Effector memory CD4-positive, alpha-beta T cell (primary cell): Measurements from ENCODE around the gene FAM219B.
A peak's percentile ranks its signal among the peaks of the same experiment; 100 is the strongest.

ENCODE experiments used
- DNase-seq, 3 donors: peaks; one replicate each; pipeline ENCODE4 v3.0.0-alpha.2; 2020
- H3K27ac ChIP-seq: 2 replicates; pipeline ENCODE4 v1.7.0; 2013; ENCODE audit warnings: mild to moderate bottlenecking, low read length, moderate library complexity; ENCODE audit not compliant: insufficient read depth, poor library complexity, severe bottlenecking
- H3K27me3 ChIP-seq: replicated peaks from 2 replicates; pipeline ENCODE4 v1.7.0; 2013; ENCODE audit warnings: mild to moderate bottlenecking, low read length; ENCODE audit not compliant: insufficient read depth, control insufficient read depth, poor library complexity, severe bottlenecking
- H3K36me3 ChIP-seq: 2 replicates; pipeline ENCODE4 v1.7.0; 2013; ENCODE audit warnings: mild to moderate bottlenecking, low read length, moderate library complexity; ENCODE audit not compliant: control insufficient read depth, insufficient read depth
- H3K4me1 ChIP-seq: 2 replicates; pipeline ENCODE4 v1.7.0; 2013; ENCODE audit warnings: low read length, mild to moderate bottlenecking; ENCODE audit not compliant: control insufficient read depth, insufficient read depth, poor library complexity, severe bottlenecking
- H3K4me3 ChIP-seq: 2 replicates; pipeline ENCODE4 v1.7.0; 2013; ENCODE audit warnings: low read length, low read depth, mild to moderate bottlenecking; ENCODE audit not compliant: insufficient read depth, poor library complexity, severe bottlenecking
- H3K9me3 ChIP-seq: 2 replicates; pipeline ENCODE4 v1.7.0; 2013; ENCODE audit warnings: mild to moderate bottlenecking, low read length, moderate library complexity; ENCODE audit not compliant: control insufficient read depth

Gene FAM219B

GRCh38 chr15:74867466-74868038 is 39.1 kb downstream of the FAM219B start:
- Histone ChIP-seq H3K9me3 (no peaks in the 10 kb centered on the region), H3K36me3 (no peaks in the 10 kb centered on the region), H3K27me3 (no peaks in the 10 kb centered on the region), H3K4me3 (peak overlapping the region; percentile 9), H3K4me1 (peaks cover 66% of the 10 kb centered on the region), H3K27ac (peak overlapping the region; percentile 7)
- no peak for DNase-seq

- Histone ChIP-seq H3K4me1 (peaks cover 59% of the 10 kb centered on the region), H3K36me3 (no peaks in the 10 kb centered on the region), H3K27me3 (no peaks in the 10 kb centered on the region), H3K4me3 (no peak overlapping the region), H3K27ac (no peak overlapping the region), H3K9me3 (no peaks in the 10 kb centered on the region)
- DNase-seq: no peak
These were observed 40.6 kb downstream of the FAM219B start for GRCh38 chr15:74866090-74866489.

GRCh38 chr15:74865316-74865715 is 41.3 kb downstream of the FAM219B start:
- Histone ChIP-seq H3K4me1 (peaks cover 51% of the 10 kb centered on the region), H3K27ac (no peak overlapping the region), H3K27me3 (no peaks in the 10 kb centered on the region), H3K9me3 (no peaks in the 10 kb centered on the region), H3K36me3 (no peaks in the 10 kb centered on the region), H3K4me3 (no peak overlapping the region)
- DNase-seq: no peak

- Histone ChIP-seq H3K36me3 (no peaks in the 10 kb centered on the region), H3K27me3 (no peaks in the 10 kb centered on the region), H3K27ac (no peak overlapping the region), H3K4me1 (peaks cover 49% of the 10 kb centered on the region), H3K4me3 (no peak overlapping the region), H3K9me3 (no peaks in the 10 kb centered on the region)
- DNase-seq: no peak
These were observed 42.4 kb downstream of the FAM219B start for GRCh38 chr15:74864296-74864695.

GRCh38 chr15:74863239-74864056 is 43.2 kb downstream of the FAM219B start:
- H3K4me1 ChIP-seq: peaks cover 44% of the 10 kb centered on the region

GRCh38 chr15:74858369-74858740 is 48.3 kb downstream of the FAM219B start:
- H3K36me3 ChIP-seq: peaks cover 14% of the 10 kb centered on the region
- peaks cover 22% of the 10 kb centered on the region for H3K4me1 ChIP-seq
- H3K9me3 ChIP-seq: no peaks in the 10 kb centered on the region
- DNase-seq: no peak
- H3K4me3 ChIP-seq: no peak overlapping the region
- no peak overlapping the region for H3K27ac ChIP-seq
- H3K27me3 ChIP-seq: no peaks in the 10 kb centered on the region

More at GRCh38 chr15:74863239-74864056, 43.2 kb downstream of the FAM219B start:
- H3K36me3 ChIP-seq: no peaks in the 10 kb centered on the region
- no peaks in the 10 kb centered on the region for H3K27me3 ChIP-seq
- no peak for DNase-seq
- H3K9me3 ChIP-seq: no peaks in the 10 kb centered on the region
- no peak overlapping the region for H3K4me3 ChIP-seq
- no peak overlapping the region for H3K27ac ChIP-seq

DNA sequence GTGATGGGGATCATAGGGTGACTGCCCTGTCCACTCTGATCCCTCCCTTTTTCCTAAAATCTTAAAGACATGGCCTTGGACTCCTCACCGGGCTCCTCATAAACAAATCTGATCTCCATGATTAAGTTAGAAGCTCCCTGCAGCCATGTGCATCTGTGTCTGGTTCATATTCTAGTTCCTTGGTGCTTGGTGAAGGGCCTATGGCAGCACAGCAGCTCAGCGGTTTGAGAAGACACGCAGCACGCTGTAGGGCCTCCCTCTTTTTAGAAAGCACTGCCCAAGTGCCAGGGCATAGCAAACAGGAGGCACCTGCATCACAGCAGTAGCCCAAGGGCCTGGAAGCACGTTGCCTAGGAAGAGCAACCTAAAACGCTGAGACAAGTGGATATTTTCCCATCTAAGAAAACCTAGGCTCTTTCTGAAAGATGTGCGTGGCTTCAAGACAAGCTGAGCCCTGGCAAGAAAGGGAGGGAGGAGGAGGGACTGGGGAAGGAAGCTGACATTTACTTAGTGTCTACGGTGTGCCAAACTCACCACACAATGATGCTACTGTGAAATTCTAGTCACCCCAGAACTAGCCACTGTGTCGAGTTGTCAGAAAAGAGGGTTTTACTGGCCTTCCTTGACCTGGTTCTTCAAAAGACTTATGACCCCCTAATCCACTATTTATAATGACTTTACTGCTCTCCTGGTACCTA is 48.8 kb downstream of the FAM219B start:
- Histone ChIP-seq H3K9me3 (no peaks in the 10 kb centered on the region), H3K27me3 (no peaks in the 10 kb centered on the region), H3K27ac (no peak overlapping the region), H3K4me1 (peaks cover 22% of the 10 kb centered on the region), H3K4me3 (no peak overlapping the region), H3K36me3 (peaks cover 19% of the 10 kb centered on the region)
- DNase-seq: no peak

- Histone ChIP-seq H3K4me3 (no peak overlapping the region), H3K36me3 (peaks cover 26% of the 10 kb centered on the region), H3K4me1 (peaks cover 22% of the 10 kb centered on the region), H3K9me3 (no peaks in the 10 kb centered on the region), H3K27ac (no peak overlapping the region), H3K27me3 (no peaks in the 10 kb centered on the region)
- DNase-seq: no peak
These were observed 49.5 kb downstream of the FAM219B start for GRCh38 chr15:74857082-74857655.

GRCh38 chr15:74856537-74856936 is 50.1 kb downstream of the FAM219B start:
- Histone ChIP-seq H3K4me3 (no peak overlapping the region), H3K9me3 (no peaks in the 10 kb centered on the region), H3K36me3 (peaks cover 32% of the 10 kb centered on the region), H3K27ac (no peak overlapping the region), H3K27me3 (no peaks in the 10 kb centered on the region), H3K4me1 (peaks cover 22% of the 10 kb centered on the region)
- DNase-seq: no peak

GRCh38 chr15:74855857-74856256 is 50.8 kb downstream of the FAM219B start:
- Histone ChIP-seq H3K9me3 (no peaks in the 10 kb centered on the region), H3K27ac (no peak overlapping the region), H3K4me1 (peaks cover 22% of the 10 kb centered on the region), H3K4me3 (no peak overlapping the region), H3K27me3 (no peaks in the 10 kb centered on the region), H3K36me3 (peaks cover 39% of the 10 kb centered on the region)
- no peak for DNase-seq
